C4-2B (cell line): ENCODE measurements around the gene ARID2.

Experiments
- ZFX ChIP-seq: fragments of 450-650 bp; IDR thresholded peaks from 2 replicates; pipeline ENCODE4 v1.6.1; 2017
- TF ChIP-seq, protein P1 (sequence below): fragments of 450-650 bp; conservative IDR thresholded peaks from 2 replicates; pipeline ENCODE4 v1.5.1; 2017; ENCODE audit warnings: mild to moderate bottlenecking

DNA sequence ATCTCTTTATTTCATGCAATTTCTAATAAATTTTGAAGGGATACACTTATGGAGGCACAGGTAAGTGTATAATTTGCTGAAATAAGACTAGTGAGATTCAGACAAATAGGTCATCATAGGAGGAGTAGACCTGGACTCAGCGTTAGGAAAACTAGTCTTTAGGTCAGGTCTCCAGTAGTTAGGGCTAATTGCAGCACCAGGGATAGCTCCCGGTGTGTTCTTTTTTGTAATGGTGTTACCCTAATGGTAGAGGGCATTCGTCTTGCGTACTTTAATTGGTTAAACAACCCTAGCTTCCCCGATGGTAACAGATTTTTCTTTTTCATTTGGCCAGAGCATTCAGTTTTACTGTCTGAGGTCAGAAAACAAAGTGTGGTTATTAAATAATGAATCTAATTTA is 64.9 kb downstream of the ARID2 start:
- TF ChIP-seq, protein P1, sequence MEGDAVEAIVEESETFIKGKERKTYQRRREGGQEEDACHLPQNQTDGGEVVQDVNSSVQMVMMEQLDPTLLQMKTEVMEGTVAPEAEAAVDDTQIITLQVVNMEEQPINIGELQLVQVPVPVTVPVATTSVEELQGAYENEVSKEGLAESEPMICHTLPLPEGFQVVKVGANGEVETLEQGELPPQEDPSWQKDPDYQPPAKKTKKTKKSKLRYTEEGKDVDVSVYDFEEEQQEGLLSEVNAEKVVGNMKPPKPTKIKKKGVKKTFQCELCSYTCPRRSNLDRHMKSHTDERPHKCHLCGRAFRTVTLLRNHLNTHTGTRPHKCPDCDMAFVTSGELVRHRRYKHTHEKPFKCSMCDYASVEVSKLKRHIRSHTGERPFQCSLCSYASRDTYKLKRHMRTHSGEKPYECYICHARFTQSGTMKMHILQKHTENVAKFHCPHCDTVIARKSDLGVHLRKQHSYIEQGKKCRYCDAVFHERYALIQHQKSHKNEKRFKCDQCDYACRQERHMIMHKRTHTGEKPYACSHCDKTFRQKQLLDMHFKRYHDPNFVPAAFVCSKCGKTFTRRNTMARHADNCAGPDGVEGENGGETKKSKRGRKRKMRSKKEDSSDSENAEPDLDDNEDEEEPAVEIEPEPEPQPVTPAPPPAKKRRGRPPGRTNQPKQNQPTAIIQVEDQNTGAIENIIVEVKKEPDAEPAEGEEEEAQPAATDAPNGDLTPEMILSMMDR, result no peak
- no peak for TF ChIP-seq ZFX
